ENCODE measurements around the gene SLC2A4RG. TPM values are rescaled to one million over a fixed set of nuclear protein-coding genes. Genes with fewer than 3 reads are reported as not detected.

Gene SLC2A4RG, protein sequence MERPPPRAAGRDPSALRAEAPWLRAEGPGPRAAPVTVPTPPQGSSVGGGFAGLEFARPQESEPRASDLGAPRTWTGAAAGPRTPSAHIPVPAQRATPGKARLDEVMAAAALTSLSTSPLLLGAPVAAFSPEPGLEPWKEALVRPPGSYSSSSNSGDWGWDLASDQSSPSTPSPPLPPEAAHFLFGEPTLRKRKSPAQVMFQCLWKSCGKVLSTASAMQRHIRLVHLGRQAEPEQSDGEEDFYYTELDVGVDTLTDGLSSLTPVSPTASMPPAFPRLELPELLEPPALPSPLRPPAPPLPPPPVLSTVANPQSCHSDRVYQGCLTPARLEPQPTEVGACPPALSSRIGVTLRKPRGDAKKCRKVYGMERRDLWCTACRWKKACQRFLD
- 73.7 TPM for polyA plus RNA-seq (2013, experiment 1 of 4)
- 53.8 TPM for polyA plus RNA-seq (2013, experiment 2 of 4)
- 78.4 TPM for polyA plus RNA-seq (2013, experiment 3 of 4)
- 77.3 TPM for polyA plus RNA-seq (2013, experiment 4 of 4)

DNA sequence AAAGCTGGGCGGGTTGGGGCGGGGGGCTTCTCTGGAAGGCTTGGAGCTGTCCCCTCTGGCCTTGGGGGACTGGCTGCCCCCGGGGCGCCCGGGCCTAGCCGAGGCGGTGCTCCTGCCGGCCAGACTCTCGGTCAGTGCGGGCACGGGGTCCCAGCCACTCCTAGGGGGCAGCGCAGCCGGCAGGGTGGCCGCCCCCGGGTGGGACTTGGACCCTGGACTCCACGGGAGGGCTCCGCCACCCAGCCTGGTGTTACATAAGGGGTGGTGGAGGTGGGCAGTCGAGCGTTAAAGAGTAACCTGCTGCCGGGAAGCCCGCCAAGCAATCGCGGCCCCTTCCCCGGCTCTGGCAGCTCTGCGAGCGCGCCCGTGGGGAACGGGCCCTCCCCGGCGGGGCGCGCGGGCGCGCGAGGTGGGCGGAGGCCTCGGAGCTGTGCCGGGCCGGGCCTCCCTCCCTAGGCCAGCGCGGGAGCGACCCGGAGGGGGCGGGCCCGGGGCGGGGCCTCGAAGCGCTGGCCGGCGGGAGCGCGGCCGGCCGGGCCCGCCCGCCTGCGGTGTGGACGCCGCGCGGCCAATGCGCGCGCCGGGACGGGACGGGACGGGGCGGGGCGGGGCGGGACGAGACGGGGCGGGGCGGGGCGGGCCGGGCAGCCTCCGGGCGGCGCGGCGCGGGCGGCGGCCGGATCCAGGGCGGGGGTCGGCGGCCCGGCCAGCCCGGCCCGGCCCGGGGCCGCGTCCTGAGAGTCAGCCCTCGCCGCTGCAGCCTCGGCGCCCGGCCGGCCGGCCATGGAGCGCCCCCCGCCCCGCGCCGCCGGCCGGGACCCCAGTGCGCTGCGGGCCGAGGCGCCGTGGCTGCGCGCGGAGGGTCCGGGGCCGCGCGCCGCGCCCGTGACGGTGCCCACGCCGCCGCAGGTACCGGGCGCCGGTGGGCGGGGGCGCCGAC is at the start of gene SLC2A4RG:
TSS of gene SLC2A4RG (plus strand) at position 647 of the 940 bp plus-strand sequence. CDS start at position 784, 137 bp downstream.
- Histone ChIP-seq H3K27me3 (ENCODE audit: control insufficient read depth, insufficient read depth, low read length, poor library complexity, severe bottlenecking) (peaks cover 17% of the 10 kb centered on the region), H3K27ac (ENCODE audit: insufficient read depth, low read depth, low read length, poor library complexity, severe bottlenecking) (peak within 1 kb of the TSS; percentile 87), H3K4me3 (ENCODE audit: insufficient read depth, low read depth, low read length) (peak within 1 kb of the TSS; percentile 77), H3K4me1 (ENCODE audit: control insufficient read depth, insufficient read depth, low read length) (peaks cover 26% of the 10 kb centered on the region), H3K36me3 (ENCODE audit: control insufficient read depth, insufficient read depth, low read length) (peaks cover 12% of the 10 kb centered on the region), H3K9me3 (ENCODE audit: control insufficient read depth, low read length) (no peaks in the 10 kb centered on the region)
- 1% methylated on average over 136 of the region's 136 CpGs for WGBS, 2 experiments

DNA sequence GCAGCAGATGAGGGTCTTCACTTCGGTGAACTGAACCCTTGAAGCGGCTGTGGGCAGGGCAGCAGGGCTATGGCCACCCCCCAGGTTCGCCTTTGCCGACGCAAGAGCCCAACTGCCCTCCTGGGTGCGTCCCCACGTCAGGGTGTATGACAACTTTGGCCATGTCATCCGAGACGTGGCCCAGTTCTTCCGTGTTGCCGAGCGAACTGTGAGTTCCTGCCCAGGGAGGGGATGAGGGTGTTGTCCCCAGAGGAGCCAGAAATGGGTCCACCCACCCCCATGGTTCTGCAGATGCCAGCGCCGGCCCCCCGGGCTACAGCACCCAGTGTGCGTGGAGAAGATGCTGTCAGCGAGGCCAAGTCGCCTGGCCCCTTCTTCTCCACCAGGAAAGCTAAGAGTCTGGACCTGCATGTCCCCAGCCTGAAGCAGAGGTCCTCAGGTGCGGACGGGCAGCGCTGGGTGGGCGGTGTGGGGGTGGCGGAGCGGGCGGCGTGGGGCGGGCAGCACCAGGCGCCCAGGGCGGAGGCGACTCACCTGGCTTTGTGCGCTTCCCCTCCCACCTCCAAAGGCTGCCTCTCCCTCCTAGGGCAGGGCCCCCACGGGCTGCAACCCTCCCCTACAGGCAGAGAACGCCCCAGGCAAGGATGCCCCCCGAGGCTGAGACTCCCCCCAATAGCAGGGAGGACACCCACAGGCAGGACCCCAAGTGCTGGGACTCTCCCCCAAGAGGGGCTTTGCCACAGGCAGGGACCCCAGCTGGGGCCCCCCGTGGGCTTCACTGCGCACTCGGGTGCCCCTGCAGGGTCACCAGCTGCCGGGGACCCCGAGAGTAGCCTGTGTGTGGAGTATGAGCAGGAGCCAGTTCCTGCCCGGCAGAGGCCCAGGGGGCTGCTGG is 49.3 kb upstream of the SLC2A4RG start:
- no peaks in the 10 kb centered on the region for H3K4me1 ChIP-seq (ENCODE audit: control insufficient read depth, insufficient read depth, low read length)
- no peaks in the 10 kb centered on the region for H3K27me3 ChIP-seq (ENCODE audit: control insufficient read depth, insufficient read depth, low read length, poor library complexity, severe bottlenecking)
- no peaks in the 10 kb centered on the region for H3K36me3 ChIP-seq (ENCODE audit: control insufficient read depth, insufficient read depth, low read length)
- no peak overlapping the region for H3K4me3 ChIP-seq (ENCODE audit: insufficient read depth, low read depth, low read length)
- H3K27ac ChIP-seq (ENCODE audit: insufficient read depth, low read depth, low read length, poor library complexity, severe bottlenecking): no peak overlapping the region
- no peaks in the 10 kb centered on the region for H3K9me3 ChIP-seq (ENCODE audit: control insufficient read depth, low read length)
- 94 to 95% methylated on average over 40 of the region's 40 CpGs for WGBS, 2 experiments

DNA sequence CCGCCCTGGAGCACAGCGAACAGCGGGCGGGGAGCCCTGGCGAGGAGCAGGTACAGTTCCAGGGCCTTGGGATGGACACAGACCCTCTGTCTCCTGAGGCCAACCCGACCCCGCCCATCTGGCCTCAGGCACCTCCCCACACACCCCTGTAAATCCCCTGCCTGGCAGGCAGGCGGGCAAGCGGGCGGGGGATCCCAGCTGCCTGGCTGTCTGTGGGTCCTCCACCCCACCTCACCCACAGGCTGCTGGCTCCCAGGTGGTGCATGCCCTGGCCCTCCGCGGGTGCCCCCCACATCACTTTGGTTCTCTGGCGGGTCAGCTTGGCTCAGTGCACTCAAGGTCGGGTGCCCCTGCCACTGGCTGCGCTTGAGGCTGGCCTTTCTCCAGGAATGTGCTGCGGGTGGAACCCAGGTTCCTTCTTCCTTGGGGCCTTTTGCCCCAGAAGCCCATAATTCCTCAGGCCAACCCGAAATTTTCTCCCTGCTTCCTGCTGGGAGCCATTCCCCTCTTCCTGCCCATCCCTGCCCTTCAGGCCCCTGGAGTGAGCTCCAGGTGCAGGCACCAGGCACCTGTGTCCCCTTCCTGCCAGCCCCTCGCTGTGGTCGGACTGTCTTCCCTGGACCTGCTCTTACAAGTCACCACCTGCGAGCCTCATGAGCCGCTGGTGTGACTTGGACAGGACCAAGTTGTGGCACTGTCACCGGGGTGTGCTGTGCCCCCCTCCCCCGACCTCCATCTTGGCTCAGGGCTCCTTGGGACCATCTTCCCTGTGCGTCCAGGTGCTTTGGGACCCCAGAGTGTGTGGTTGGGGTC is 48.5 kb upstream of the SLC2A4RG start:
- Histone ChIP-seq H3K27me3 (ENCODE audit: control insufficient read depth, insufficient read depth, low read length, poor library complexity, severe bottlenecking) (no peaks in the 10 kb centered on the region), H3K4me1 (ENCODE audit: control insufficient read depth, insufficient read depth, low read length) (no peaks in the 10 kb centered on the region), H3K36me3 (ENCODE audit: control insufficient read depth, insufficient read depth, low read length) (no peaks in the 10 kb centered on the region), H3K9me3 (ENCODE audit: control insufficient read depth, low read length) (no peaks in the 10 kb centered on the region), H3K4me3 (ENCODE audit: insufficient read depth, low read depth, low read length) (no peak overlapping the region), H3K27ac (ENCODE audit: insufficient read depth, low read depth, low read length, poor library complexity, severe bottlenecking) (no peak overlapping the region)
- 93 to 95% methylated on average over 24 of the region's 24 CpGs for WGBS, 2 experiments

DNA sequence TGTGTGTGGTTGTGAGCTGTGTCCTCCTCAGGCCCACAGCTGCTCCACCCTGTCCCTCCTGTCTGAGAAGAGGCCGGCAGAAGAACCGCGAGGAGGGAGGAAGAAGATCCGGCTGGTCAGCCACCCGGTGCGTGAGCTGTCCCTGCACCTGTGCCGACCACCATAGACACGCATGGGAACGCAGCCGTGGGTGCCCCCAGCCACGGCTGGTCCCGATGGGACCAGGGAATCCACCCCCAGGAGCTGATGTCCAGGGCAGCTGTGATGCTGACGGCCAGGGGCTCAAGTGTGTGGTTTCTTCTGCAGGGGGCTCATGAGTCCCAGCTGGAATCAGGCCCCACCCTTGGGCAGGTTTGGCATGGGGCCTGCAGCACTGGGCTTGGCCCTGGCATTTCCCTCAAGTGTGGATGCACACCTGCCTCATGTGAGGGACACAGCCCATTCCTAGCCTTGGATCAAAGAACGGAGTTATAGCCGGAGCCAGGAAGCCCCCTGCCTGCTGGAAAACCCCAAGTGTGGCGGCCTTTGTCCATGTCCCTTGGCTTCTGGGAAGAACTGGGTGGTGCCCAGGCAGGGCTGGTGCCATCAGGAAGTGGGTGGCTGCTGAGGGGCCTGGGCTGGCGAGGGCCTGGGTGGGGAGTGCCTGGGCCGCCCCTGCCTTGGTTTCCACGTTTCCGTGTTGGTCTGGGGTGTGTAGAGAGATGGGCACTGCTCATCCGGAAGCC is 47.7 kb upstream of the SLC2A4RG start:
- no peak overlapping the region for H3K27ac ChIP-seq (ENCODE audit: insufficient read depth, low read depth, low read length, poor library complexity, severe bottlenecking)
- H3K36me3 ChIP-seq (ENCODE audit: control insufficient read depth, insufficient read depth, low read length): no peaks in the 10 kb centered on the region
- H3K27me3 ChIP-seq (ENCODE audit: control insufficient read depth, insufficient read depth, low read length, poor library complexity, severe bottlenecking): no peaks in the 10 kb centered on the region
- WGBS, 2 experiments: 93 to 96% methylated on average over 21 of the region's 21 CpGs
- H3K4me1 ChIP-seq (ENCODE audit: control insufficient read depth, insufficient read depth, low read length): peaks cover 3% of the 10 kb centered on the region
- H3K9me3 ChIP-seq (ENCODE audit: control insufficient read depth, low read length): no peaks in the 10 kb centered on the region
- H3K4me3 ChIP-seq (ENCODE audit: insufficient read depth, low read depth, low read length): no peak overlapping the region

DNA sequence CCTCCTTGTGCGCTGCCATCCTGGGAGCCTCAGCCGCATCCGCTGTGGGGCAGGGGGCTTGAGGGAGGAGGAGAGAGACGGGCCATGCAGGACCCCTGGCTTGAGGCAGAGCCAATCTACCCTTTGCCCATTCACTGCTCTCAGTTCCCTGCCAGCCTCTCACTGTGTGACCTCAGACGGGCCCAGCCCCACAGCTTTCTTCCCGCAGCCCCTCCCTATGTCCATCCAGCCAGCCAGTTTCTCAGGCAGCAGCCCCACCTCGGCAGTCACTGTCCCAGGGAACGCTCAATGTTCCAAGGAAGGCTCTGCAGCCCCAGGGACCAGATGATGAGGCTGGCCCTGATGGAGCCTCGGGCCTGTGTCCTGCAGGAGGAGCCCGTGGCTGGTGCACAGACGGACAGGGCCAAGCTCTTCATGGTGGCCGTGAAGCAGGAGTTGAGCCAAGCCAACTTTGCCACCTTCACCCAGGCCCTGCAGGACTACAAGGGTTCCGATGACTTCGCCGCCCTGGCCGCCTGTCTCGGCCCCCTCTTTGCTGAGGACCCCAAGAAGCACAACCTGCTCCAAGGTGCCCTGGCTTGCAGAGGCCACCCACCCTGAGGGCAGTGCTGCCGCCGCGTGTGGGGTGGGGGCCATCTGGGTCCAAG is 47.0 kb upstream of the SLC2A4RG start:
- Histone ChIP-seq H3K27me3 (ENCODE audit: control insufficient read depth, insufficient read depth, low read length, poor library complexity, severe bottlenecking) (no peaks in the 10 kb centered on the region), H3K36me3 (ENCODE audit: control insufficient read depth, insufficient read depth, low read length) (no peaks in the 10 kb centered on the region), H3K4me1 (ENCODE audit: control insufficient read depth, insufficient read depth, low read length) (peaks cover 5% of the 10 kb centered on the region), H3K27ac (ENCODE audit: insufficient read depth, low read depth, low read length, poor library complexity, severe bottlenecking) (no peak overlapping the region), H3K4me3 (ENCODE audit: insufficient read depth, low read depth, low read length) (no peak overlapping the region), H3K9me3 (ENCODE audit: control insufficient read depth, low read length) (no peaks in the 10 kb centered on the region)
- 93% methylated on average over 20 of the region's 20 CpGs for WGBS, 2 experiments

DNA sequence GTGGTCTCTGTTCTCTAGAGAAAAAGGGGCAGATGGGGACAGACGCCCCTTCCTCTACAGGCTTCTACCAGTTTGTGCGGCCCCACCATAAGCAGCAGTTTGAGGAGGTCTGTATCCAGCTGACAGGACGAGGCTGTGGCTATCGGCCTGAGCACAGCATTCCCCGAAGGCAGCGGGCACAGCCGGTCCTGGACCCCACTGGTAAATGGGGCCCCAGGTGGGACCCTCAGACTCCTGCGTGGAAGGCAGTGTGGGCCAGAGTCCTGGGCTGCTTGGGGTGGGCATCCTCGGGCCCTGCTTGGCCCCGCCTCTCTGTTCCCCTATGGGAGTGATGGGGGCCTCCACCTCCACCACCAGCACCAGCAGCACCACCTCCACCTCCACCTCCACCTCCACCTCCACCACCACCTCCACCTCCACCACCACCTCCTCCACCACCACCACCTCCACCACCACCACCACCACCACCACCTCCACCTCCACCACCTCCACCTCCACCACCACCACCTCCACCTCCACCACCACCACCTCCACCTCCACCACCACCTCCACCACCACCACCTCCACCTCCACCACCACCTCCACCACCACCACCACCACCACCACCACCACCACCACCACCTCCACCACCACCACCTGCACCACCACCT is 46.4 kb upstream of the SLC2A4RG start:
- 95 to 98% methylated on average over 10 of the region's 10 CpGs for WGBS, 2 experiments
- Histone ChIP-seq H3K27ac (ENCODE audit: insufficient read depth, low read depth, low read length, poor library complexity, severe bottlenecking) (no peak overlapping the region), H3K9me3 (ENCODE audit: control insufficient read depth, low read length) (no peaks in the 10 kb centered on the region), H3K27me3 (ENCODE audit: control insufficient read depth, insufficient read depth, low read length, poor library complexity, severe bottlenecking) (no peaks in the 10 kb centered on the region), H3K4me3 (ENCODE audit: insufficient read depth, low read depth, low read length) (no peak overlapping the region), H3K36me3 (ENCODE audit: control insufficient read depth, insufficient read depth, low read length) (no peaks in the 10 kb centered on the region), H3K4me1 (ENCODE audit: control insufficient read depth, insufficient read depth, low read length) (peaks cover 5% of the 10 kb centered on the region)

DNA sequence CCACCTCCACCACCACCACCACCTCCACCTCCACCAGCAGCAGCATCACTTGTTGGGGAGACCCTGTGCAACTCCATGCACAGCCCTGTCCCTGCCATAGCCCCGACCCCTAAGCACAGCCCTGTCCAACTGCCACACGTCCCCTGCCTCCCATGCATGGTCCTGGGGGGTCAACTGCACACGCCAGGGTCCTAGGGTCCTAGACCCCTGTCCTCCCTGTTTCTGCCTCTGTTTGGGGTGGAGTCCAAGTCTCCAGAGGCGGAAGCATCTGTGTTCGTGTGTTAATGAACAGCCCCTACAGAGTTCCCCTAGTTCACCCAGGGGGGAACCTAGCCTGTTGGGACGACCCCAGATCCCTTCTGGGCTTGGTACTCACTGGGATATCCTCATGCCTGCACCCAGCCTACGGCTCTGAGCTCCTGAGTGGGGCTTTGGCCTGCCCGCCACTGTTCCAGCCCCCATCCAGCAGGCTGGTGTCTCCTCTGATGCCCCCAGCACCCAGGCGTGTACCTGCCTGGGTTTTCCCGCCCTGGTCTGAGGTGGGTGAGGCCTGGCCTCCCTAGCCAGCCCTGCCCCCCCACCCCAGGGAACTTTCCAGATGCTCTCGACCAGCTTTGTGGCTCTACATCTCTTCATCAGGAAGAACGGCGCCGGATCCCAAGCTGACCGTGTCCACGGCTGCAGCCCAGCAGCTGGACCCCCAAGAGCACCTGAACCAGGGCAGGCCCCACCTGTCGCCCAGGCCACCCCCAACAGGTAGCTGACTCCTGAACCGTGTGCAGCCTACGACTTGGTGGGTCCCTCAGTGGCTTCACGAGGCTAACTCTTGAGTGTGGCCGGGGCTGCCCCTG is 45.6 kb upstream of the SLC2A4RG start:
- Histone ChIP-seq H3K27ac (ENCODE audit: insufficient read depth, low read depth, low read length, poor library complexity, severe bottlenecking) (no peak overlapping the region), H3K9me3 (ENCODE audit: control insufficient read depth, low read length) (no peaks in the 10 kb centered on the region), H3K36me3 (ENCODE audit: control insufficient read depth, insufficient read depth, low read length) (no peaks in the 10 kb centered on the region), H3K4me1 (ENCODE audit: control insufficient read depth, insufficient read depth, low read length) (peaks cover 5% of the 10 kb centered on the region), H3K4me3 (ENCODE audit: insufficient read depth, low read depth, low read length) (no peak overlapping the region), H3K27me3 (ENCODE audit: control insufficient read depth, insufficient read depth, low read length, poor library complexity, severe bottlenecking) (no peaks in the 10 kb centered on the region)
- WGBS, 2 experiments: 96 to 98% methylated on average over 21 of the region's 21 CpGs

Measured in ectodermal cell (in vitro differentiated cells).